ENCODE data around the gene TMEM250. TPM values are rescaled to one million over a fixed set of nuclear protein-coding genes. Genes with fewer than 3 reads are reported as not detected.

The TMEM250 gene, protein sequence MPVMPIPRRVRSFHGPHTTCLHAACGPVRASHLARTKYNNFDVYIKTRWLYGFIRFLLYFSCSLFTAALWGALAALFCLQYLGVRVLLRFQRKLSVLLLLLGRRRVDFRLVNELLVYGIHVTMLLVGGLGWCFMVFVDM
- total RNA-seq (29.3 and 41.6 TPM in 2 replicates), polyA plus RNA-seq (25.6 and 27.0 TPM in 2 replicates)

DNA sequence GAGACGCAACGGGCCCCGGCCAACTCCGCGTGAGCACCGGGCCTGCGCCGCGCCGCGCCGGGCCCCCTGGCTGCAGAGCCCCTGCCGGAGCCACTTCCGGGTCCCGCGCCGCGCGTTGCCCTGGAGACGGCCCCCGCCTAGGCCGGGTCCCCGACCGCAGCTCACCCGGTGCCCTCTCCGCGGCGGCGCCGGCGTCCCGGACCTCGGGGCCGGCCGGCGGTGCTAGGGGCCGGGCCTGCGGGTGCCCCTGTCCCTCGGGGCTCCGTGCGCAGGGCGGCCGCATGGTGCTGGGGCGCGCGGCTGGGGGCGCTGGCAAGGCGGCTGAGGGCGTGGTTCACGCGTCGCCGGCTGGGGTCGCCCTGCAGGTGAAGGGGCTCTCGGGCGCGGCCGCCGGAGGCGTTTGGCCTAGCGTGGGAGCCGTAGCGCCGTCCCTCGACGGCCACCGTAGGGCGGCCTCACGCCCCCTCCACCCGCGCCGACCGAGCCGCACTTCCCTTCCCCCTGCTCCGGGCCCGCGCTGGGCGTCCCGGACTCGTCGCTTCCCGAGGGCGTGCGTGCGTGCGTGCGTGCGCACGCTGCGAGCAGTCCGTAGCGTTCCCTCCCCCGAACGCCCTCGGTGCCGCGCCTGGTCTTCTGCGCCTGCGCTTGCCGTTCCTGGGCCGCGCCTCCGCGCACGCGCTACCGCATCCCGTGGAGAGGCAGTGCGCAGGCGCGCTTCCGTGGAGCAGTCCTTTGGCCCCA, at the start of gene TMEM250:
TSS of gene TMEM250 (minus strand) at position 556 of the 741 bp plus-strand sequence. CDS start 1,975 bp downstream, outside the sequence.
- Histone ChIP-seq H3K9me3 (ENCODE audit: low read depth) (no peaks in the 10 kb centered on the region), H3K36me3 (peaks cover 3% of the 10 kb centered on the region), H3K4me1 (ENCODE audit: low read depth) (peaks cover 13% of the 10 kb centered on the region), H3K27me3 (peaks cover 3% of the 10 kb centered on the region), H3K4me3 (peak within 1 kb of the TSS; percentile 74), H3K27ac (peak within 1 kb of the TSS; percentile 92)
- peak; percentile 97 to 98 for DNase-seq (ENCODE audit: low read depth in 1 of 2, low spot score in 1 of 2)
- no peak for TF ChIP-seq CTCF (IDR thresholded peaks at IDR 0.05; ENCODE audit: low read depth, low read length)

GRCh38 chr9:136163248-136163850, 44.7 kb upstream of the TMEM250 start:
- TF ChIP-seq CTCF (IDR thresholded peaks at IDR 0.05; ENCODE audit: low read depth, low read length): no peak
- no peak overlapping the region for H3K4me3 ChIP-seq
- H3K27ac ChIP-seq: no peak overlapping the region
- no peak for DNase-seq (ENCODE audit: low read depth in 1 of 2, low spot score in 1 of 2)
- no peaks in the 10 kb centered on the region for H3K9me3 ChIP-seq (ENCODE audit: low read depth)
- no peaks in the 10 kb centered on the region for H3K27me3 ChIP-seq
- no peaks in the 10 kb centered on the region for H3K4me1 ChIP-seq (ENCODE audit: low read depth)
- no peaks in the 10 kb centered on the region for H3K36me3 ChIP-seq

DNA sequence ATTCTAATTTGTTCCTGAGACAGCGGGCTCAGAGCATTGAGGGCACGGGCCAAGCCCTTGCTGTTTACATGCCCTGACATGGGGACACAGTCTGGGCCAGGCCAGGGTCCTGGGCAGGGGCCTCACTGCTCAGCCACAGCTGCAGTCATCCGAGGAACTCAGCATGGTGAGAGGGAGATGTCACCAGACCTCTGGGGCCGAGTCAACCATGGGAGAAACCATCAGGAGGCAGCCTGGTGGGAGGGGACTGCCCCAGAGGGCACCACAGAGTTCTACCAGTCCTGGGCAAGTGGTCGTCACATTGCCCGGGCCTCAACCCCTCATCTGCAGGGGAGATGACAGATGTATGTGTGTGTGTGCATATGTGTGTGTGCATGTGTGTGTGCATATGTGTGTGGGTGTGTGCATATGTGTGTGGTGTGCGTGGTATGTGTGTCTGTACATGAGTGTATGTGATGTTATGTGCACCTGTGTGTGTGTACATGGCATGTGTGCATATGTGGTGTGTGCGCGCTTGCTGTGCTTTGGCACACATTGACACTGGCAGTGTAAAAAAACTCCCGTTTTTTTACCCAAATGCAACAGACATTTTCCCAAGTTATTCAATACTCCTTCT, 42.4 kb upstream of the TMEM250 start:
- TF ChIP-seq CTCF (IDR thresholded peaks at IDR 0.05; ENCODE audit: low read depth, low read length): no peak
- no peak for DNase-seq (ENCODE audit: low read depth in 1 of 2, low spot score in 1 of 2)

DNA sequence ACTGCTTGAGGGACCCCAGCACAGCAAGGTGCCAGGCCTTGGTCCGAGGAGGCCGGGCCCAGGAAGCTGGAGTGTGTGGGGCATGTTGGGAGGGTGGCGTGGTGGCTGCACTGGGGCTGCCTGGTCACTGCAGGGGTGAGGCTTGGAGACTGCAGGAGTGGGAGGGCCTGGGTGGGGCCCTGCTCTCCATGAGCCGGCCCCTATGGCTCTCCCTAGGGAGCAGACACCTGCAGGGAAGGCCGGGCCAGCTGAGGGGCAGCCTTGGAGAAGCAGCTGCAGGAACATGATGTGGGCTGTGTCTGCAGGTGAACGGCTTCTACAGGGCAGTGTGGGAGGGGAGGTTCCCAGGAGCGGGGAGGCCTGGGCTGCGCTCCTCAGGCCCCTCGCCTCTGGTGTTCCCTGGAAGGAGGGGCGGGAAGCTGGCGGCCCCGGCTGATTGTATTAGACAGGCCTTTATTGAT, 41.7 kb upstream of the TMEM250 start:
- H3K4me3 ChIP-seq: no peak overlapping the region
- H3K27ac ChIP-seq: no peak overlapping the region
- H3K27me3 ChIP-seq: no peaks in the 10 kb centered on the region
- H3K4me1 ChIP-seq (ENCODE audit: low read depth): no peaks in the 10 kb centered on the region
- TF ChIP-seq CTCF (IDR thresholded peaks at IDR 0.05; ENCODE audit: low read depth, low read length): no peak
- DNase-seq (ENCODE audit: low read depth in 1 of 2, low spot score in 1 of 2): no peak
- H3K9me3 ChIP-seq (ENCODE audit: low read depth): no peaks in the 10 kb centered on the region
- no peaks in the 10 kb centered on the region for H3K36me3 ChIP-seq

More for the DNA sequence above, 42.4 kb upstream of the TMEM250 start:
- no peaks in the 10 kb centered on the region for H3K27me3 ChIP-seq
- H3K9me3 ChIP-seq (ENCODE audit: low read depth): no peaks in the 10 kb centered on the region
- H3K27ac ChIP-seq: no peak overlapping the region
- H3K4me1 ChIP-seq (ENCODE audit: low read depth): no peaks in the 10 kb centered on the region
- no peak overlapping the region for H3K4me3 ChIP-seq
- no peaks in the 10 kb centered on the region for H3K36me3 ChIP-seq

GRCh38 chr9:136159851-136160250, 41.2 kb upstream of the TMEM250 start:
- no peaks in the 10 kb centered on the region for H3K4me1 ChIP-seq (ENCODE audit: low read depth)
- no peak overlapping the region for H3K27ac ChIP-seq
- no peak for DNase-seq (ENCODE audit: low read depth in 1 of 2, low spot score in 1 of 2)
- H3K9me3 ChIP-seq (ENCODE audit: low read depth): no peaks in the 10 kb centered on the region
- no peaks in the 10 kb centered on the region for H3K36me3 ChIP-seq
- no peak for TF ChIP-seq CTCF (IDR thresholded peaks at IDR 0.05; ENCODE audit: low read depth, low read length)
- H3K4me3 ChIP-seq: no peak overlapping the region
- no peaks in the 10 kb centered on the region for H3K27me3 ChIP-seq

Measured in cardiac muscle cell (in vitro differentiated cells and primary cell).